ENCODE measurements around the gene ZNF263. TPM values are rescaled to one million over a fixed set of nuclear protein-coding genes. Genes with fewer than 3 reads are reported as not detected.

Gene ZNF263
- total RNA-seq, 1 donor = 65.1 TPM

DNA sequence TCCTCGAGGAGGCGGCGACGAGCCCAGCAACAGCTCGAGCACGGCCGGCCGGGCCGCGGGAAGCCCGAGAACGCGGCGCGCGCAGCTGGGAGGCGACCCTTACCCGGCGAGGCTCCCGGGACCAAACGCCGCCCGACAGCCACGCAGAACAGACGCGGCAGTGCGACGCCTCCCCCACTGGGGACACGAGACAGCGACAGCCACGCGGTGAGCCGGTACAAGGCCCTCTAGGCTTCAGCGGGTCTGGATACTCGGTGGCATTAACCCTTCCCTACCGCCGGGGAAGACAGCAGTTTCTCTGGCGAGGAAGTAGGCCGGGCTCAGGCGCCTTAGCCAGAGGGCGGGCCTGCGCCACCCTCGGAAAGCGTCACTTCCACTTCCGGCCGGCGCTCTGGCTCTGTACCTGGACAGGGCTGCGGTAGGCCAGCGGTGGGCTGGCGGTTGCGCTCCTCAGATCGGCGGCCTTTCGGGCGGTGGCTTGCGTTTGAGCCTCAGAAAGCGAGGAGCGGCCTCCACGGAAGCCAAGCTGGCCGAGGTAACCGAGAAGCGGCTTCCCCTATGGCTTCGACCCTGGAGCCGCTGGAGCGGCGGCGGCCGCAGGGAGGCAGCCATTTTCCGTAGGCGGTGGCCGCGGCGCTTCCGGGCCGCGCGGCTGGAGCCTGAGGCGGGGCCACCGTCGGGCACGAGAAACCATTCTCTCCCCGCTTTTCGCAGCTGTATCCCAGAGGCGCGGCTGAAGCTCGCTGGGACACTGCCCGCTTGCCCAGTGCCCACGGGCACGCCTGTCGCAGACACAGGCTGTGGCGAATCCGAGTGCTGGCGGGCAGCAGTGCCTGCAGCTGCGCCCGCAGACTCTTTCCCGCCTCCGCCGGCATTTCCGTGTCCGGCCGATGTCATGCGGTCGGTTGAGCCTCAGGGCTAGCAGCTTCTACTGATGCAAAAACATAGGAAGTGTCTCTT, 22.1 kb downstream of the ZNF263 start, which contains the start of the genes TIGD7 and ZNF75A:
Gene TIGD7 (minus strand): TSS at position 322 of the 960 bp plus-strand sequence. CDS start 4,816 bp downstream, outside the sequence.
Gene ZNF75A (plus strand): TSS at position 389 of the 960 bp plus-strand sequence. CDS start 2,932 bp downstream, outside the sequence.
- Histone ChIP-seq H3K27ac (ENCODE audit: low read depth, low read length) (peak within 1 kb of the TSS; percentile 91), H3K9me3 (ENCODE audit: low read depth, low read length) (peaks cover 4% of the 10 kb centered on the region), H3K79me2 (ENCODE audit: insufficient read depth, low read length) (peaks cover 43% of the 10 kb centered on the region), H3K27me3 (ENCODE audit: insufficient read depth, low read length) (no peaks in the 10 kb centered on the region), H3K36me3 (ENCODE audit: insufficient read depth, low read length) (peaks cover 33% of the 10 kb centered on the region), H2AFZ (ENCODE audit: low read length) (peak within 1 kb of the TSS; percentile 97), H3K4me2 (ENCODE audit: insufficient read depth, low read length) (peak within 1 kb of the TSS; percentile 82), H4K20me1 (ENCODE audit: insufficient read depth, low read length) (no peaks in the 10 kb centered on the region), H3K4me3 (ENCODE audit: insufficient read depth, low read length) (peak within 1 kb of the TSS; percentile 91), H3K4me1 (ENCODE audit: insufficient read depth, low read length) (peaks cover 7% of the 10 kb centered on the region)
- TF ChIP-seq, protein P1, sequence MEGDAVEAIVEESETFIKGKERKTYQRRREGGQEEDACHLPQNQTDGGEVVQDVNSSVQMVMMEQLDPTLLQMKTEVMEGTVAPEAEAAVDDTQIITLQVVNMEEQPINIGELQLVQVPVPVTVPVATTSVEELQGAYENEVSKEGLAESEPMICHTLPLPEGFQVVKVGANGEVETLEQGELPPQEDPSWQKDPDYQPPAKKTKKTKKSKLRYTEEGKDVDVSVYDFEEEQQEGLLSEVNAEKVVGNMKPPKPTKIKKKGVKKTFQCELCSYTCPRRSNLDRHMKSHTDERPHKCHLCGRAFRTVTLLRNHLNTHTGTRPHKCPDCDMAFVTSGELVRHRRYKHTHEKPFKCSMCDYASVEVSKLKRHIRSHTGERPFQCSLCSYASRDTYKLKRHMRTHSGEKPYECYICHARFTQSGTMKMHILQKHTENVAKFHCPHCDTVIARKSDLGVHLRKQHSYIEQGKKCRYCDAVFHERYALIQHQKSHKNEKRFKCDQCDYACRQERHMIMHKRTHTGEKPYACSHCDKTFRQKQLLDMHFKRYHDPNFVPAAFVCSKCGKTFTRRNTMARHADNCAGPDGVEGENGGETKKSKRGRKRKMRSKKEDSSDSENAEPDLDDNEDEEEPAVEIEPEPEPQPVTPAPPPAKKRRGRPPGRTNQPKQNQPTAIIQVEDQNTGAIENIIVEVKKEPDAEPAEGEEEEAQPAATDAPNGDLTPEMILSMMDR (IDR thresholded peaks at IDR 0.05; ENCODE audit: extremely low read depth, low read depth, low read length) = peak; percentile 6
- DNase-seq (ENCODE audit: insufficient read length, low spot score, missing footprints) = peak; percentile 99

DNA sequence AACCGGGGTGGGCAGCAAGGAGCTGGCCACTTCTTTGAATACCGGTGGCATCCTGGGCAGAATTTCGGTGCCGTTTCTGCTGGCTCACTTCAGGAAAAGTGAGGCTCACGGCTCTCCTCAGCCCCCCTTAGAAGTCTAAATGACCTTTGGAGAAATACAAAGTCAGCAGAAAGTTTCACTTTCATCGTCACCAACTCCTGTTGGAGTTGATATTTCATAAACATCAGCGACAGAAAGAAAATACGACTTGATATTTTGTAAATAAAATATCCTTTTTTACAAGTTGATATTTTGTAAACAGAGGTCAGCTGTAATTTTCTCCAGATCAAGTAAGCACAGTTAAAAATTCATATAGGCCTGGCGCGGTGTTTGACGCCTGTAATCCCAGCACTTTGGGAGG, 22.8 kb downstream of the ZNF263 start:
- Histone ChIP-seq H3K4me2 (ENCODE audit: insufficient read depth, low read length) (peak overlapping the region; percentile 82), H3K4me1 (ENCODE audit: insufficient read depth, low read length) (peaks cover 7% of the 10 kb centered on the region), H3K9me3 (ENCODE audit: low read depth, low read length) (peaks cover 4% of the 10 kb centered on the region), H2AFZ (ENCODE audit: low read length) (peak overlapping the region; percentile 97), H3K36me3 (ENCODE audit: insufficient read depth, low read length) (peaks cover 26% of the 10 kb centered on the region), H3K27ac (ENCODE audit: low read depth, low read length) (peak overlapping the region; percentile 91), H3K27me3 (ENCODE audit: insufficient read depth, low read length) (no peaks in the 10 kb centered on the region), H4K20me1 (ENCODE audit: insufficient read depth, low read length) (no peaks in the 10 kb centered on the region), H3K79me2 (ENCODE audit: insufficient read depth, low read length) (peaks cover 39% of the 10 kb centered on the region), H3K4me3 (ENCODE audit: insufficient read depth, low read length) (peak overlapping the region; percentile 91)
- TF ChIP-seq, protein P1 (IDR thresholded peaks at IDR 0.05; ENCODE audit: extremely low read depth, low read depth, low read length) = no peak
- DNase-seq (ENCODE audit: insufficient read length, low spot score, missing footprints) = no peak

DNA sequence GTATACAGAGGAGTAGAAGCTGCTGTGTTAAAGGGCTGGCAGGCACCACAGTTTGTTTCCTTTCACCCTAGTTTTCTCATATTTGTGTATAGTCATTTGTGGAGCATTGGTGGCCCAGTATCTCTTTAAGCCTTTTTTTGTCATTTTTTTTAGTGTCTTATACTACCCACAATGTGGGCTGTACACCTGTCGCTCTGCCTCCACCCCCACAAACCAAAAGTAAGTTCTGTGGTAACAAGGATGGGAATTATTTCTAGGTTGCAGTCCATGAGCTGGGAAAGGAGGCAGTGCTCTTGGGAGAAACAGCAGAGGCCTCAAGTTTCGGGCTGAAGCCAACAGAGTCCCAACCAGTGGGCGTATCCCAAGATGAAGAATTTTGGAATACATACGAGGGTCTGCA, 28.2 kb downstream of the ZNF263 start:
- H3K4me3 ChIP-seq (ENCODE audit: insufficient read depth, low read length) = no peak overlapping the region
- H3K79me2 ChIP-seq (ENCODE audit: insufficient read depth, low read length) = peaks cover 11% of the 10 kb centered on the region
- TF ChIP-seq, protein P1 (IDR thresholded peaks at IDR 0.05; ENCODE audit: extremely low read depth, low read depth, low read length) = no peak
- H4K20me1 ChIP-seq (ENCODE audit: insufficient read depth, low read length) = no peaks in the 10 kb centered on the region
- H3K4me2 ChIP-seq (ENCODE audit: insufficient read depth, low read length) = no peak overlapping the region
- no peak overlapping the region for H3K27ac ChIP-seq (ENCODE audit: low read depth, low read length)
- H2AFZ ChIP-seq (ENCODE audit: low read length) = no peak overlapping the region
- H3K27me3 ChIP-seq (ENCODE audit: insufficient read depth, low read length) = no peaks in the 10 kb centered on the region
- H3K9me3 ChIP-seq (ENCODE audit: low read depth, low read length) = peaks cover 24% of the 10 kb centered on the region
- H3K36me3 ChIP-seq (ENCODE audit: insufficient read depth, low read length) = peaks cover 54% of the 10 kb centered on the region
- no peaks in the 10 kb centered on the region for H3K4me1 ChIP-seq (ENCODE audit: insufficient read depth, low read length)
- DNase-seq (ENCODE audit: insufficient read length, low spot score, missing footprints) = no peak
